Measurements from ENCODE around the gene EXOC6B. TPM values are rescaled to one million over a fixed set of nuclear protein-coding genes. Genes with fewer than 3 reads are reported as not detected.

The EXOC6B gene
- total RNA-seq, 1 experiment from 2014 or later: 40.1 TPM

DNA sequence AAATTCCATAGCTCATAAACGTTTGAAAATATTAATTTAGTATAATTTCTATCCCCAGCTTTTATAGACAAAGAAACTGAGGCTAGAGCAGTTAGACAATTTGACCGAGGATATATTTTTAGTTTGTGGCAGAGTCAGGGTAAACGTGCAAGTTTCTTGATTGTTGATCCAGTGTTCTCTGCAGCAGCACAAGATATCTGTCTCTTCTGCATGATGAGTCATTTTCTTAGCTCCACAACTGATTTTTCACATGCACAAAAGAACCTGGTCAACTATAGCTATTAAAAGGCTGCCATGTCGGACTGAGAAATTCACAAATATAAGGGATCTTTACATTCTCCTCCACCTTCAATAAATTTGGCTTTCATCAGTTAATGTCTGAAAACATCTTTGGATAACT, 534.8 kb downstream of the EXOC6B start:
- Histone ChIP-seq H4K5ac (ENCODE audit: insufficient read length, low read depth, low read length) (no peak overlapping the region), H3K79me2 (ENCODE audit: insufficient read depth, low read length) (no peaks in the 10 kb centered on the region), H3K27ac (ENCODE audit: insufficient read length, low read depth, low read length) (no peak overlapping the region), H3K4me2 (ENCODE audit: insufficient read depth, insufficient read length, low read length) (no peak overlapping the region), H3K23me2 (ENCODE audit: insufficient read length, low read depth, low read length, poor library complexity, severe bottlenecking) (no peaks in the 10 kb centered on the region), H3K23ac (ENCODE audit: insufficient read length, low read depth, low read length) (no peak overlapping the region), H3K4me1 (ENCODE audit: insufficient read depth, low read length) (no peaks in the 10 kb centered on the region), H3K27me3 (ENCODE audit: insufficient read depth, low read length) (no peaks in the 10 kb centered on the region), H3T11ph (ENCODE audit: low read length) (no peak overlapping the region), H3K9ac (ENCODE audit: extremely low read depth, insufficient read length, low read length) (no peak overlapping the region), H4K8ac (replicated peaks; ENCODE audit: insufficient read length, low read depth, low read length) (no peak overlapping the region), H2AK5ac (ENCODE audit: insufficient read length, low read length) (no peak overlapping the region), H4K91ac (ENCODE audit: insufficient read length, low read depth, low read length) (no peak overlapping the region), H3K9me3 (ENCODE audit: control insufficient read depth, low read depth, low read length) (no peaks in the 10 kb centered on the region), H4K20me1 (ENCODE audit: control insufficient read depth, insufficient read depth, insufficient read length) (no peaks in the 10 kb centered on the region), H3K56ac (ENCODE audit: insufficient read length, low read depth, low read length) (no peak overlapping the region), H2BK12ac (ENCODE audit: insufficient read length, low read depth, low read length) (no peak overlapping the region), H2BK5ac (ENCODE audit: insufficient read length, low read length) (no peak overlapping the region), H2BK20ac (ENCODE audit: low read depth, low read length, poor library complexity, severe bottlenecking) (no peak overlapping the region), H3K18ac (ENCODE audit: insufficient read length, low read depth, low read length) (no peak overlapping the region), H2BK120ac (ENCODE audit: low read depth, low read length, poor library complexity, severe bottlenecking) (no peak overlapping the region), H3K4ac (ENCODE audit: low read depth, low read length) (no peak overlapping the region), H2BK15ac (ENCODE audit: low read depth, low read length) (no peak overlapping the region), H2AFZ (ENCODE audit: low read length) (no peak overlapping the region), H3K79me1 (ENCODE audit: insufficient read depth, low read depth, low read length, poor library complexity, severe bottlenecking) (no peaks in the 10 kb centered on the region), H3K14ac (ENCODE audit: insufficient read depth, low read length) (no peak overlapping the region)
- TF ChIP-seq, protein P1, sequence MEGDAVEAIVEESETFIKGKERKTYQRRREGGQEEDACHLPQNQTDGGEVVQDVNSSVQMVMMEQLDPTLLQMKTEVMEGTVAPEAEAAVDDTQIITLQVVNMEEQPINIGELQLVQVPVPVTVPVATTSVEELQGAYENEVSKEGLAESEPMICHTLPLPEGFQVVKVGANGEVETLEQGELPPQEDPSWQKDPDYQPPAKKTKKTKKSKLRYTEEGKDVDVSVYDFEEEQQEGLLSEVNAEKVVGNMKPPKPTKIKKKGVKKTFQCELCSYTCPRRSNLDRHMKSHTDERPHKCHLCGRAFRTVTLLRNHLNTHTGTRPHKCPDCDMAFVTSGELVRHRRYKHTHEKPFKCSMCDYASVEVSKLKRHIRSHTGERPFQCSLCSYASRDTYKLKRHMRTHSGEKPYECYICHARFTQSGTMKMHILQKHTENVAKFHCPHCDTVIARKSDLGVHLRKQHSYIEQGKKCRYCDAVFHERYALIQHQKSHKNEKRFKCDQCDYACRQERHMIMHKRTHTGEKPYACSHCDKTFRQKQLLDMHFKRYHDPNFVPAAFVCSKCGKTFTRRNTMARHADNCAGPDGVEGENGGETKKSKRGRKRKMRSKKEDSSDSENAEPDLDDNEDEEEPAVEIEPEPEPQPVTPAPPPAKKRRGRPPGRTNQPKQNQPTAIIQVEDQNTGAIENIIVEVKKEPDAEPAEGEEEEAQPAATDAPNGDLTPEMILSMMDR (conservative IDR thresholded peaks at IDR 0.05): no peak
- peaks cover 0 to 3% of the 10 kb centered on the region in 2 experiments; a peak in 1 of 4 replicates for H3K4me1 Mint-ChIP-seq
- no CpG with 5 or more reads among the region's 4 CpGs for WGBS (ENCODE audit: extremely low coverage, insufficient read length, low lambda C conversion rate)
- H3K27ac Mint-ChIP-seq: no peak overlapping the region; a peak in 1 of 7 replicates
- no peak for DNase-seq
- no peak overlapping the region for H3K4me3 Mint-ChIP-seq
- H3K9me3 Mint-ChIP-seq: no peaks in the 10 kb centered on the region
- no peaks in the 10 kb centered on the region for H3K36me3 Mint-ChIP-seq (ENCODE audit: insufficient read depth in 1 of 3, low read depth in 3 of 3)
- H3K27me3 Mint-ChIP-seq (ENCODE audit: low read depth): no peaks in the 10 kb centered on the region
